HEK293 (cell line): ENCODE data around the gene SERTAD4.

Experiments used
- CTCF ChIA-PET: fragments of 350-600 bp; formaldehyde crosslinking; extraction: SDS; loops from one replicate; lab custom pipeline; 2021; ENCODE audit warnings: antibody characterized with exemption; lab: Yijun Ruan, JAX
- POLR2A ChIA-PET: fragments of 300-600 bp; formaldehyde crosslinking; extraction: SDS; loops from one replicate; lab custom pipeline; 2020; ENCODE audit warnings: antibody characterized with exemption, inconsistent platforms; lab: Yijun Ruan, JAX
- H3K27ac ChIP-seq: fragments of 200-500 bp; sonication (Bioruptor generic); 2 replicates; pipeline ENCODE4 v1.5.1; 2014; ENCODE audit warnings: low read depth, low read length, control low read depth, inconsistent platforms; ENCODE audit errors: extremely low read depth
- H3K36me3 ChIP-seq, 2 experiments: fragments of 200-500 bp in 1 of 2; sonication (Bioruptor generic) in 1 of 2; 1 replicate in 1 of 2; 2 replicates in 1 of 2; pipeline ENCODE4 v1.5.1; 2014 to 2017; ENCODE audit warnings: inconsistent platforms in 2 of 2, low read length in 2 of 2; ENCODE audit not compliant: control insufficient read depth in 2 of 2, insufficient read depth in 1 of 2
- H3K4me1 ChIP-seq: fragments of 200-500 bp; sonication (Bioruptor generic); 2 replicates; pipeline ENCODE4 v1.5.1; 2014; ENCODE audit warnings: mild to moderate bottlenecking, low read length, inconsistent platforms; ENCODE audit not compliant: control insufficient read depth, insufficient read depth
- H3K4me3 ChIP-seq: 2 replicates; pipeline ENCODE4 v1.5.1; 2011; ENCODE audit warnings: low read depth, mild to moderate bottlenecking, control low read depth, low read length, moderate library complexity
- H3K9me3 ChIP-seq: fragments of 200-500 bp; sonication (Bioruptor generic); 2 replicates; pipeline ENCODE4 v1.5.1; 2014; ENCODE audit warnings: low read depth, low read length, inconsistent platforms; ENCODE audit not compliant: control insufficient read depth, insufficient read depth
- FEZF1 ChIP-seq: fragments of 450-650 bp; formaldehyde crosslinking; IDR thresholded peaks from 2 replicates; pipeline ENCODE4 v1.5.1; 2016; ENCODE audit warnings: missing biosample characterization, missing genetic modification characterization
- GFI1B ChIP-seq: fragments of 450-650 bp; formaldehyde crosslinking; IDR thresholded peaks from 2 replicates; pipeline ENCODE4 v1.5.1; 2016; ENCODE audit warnings: missing biosample characterization, missing genetic modification characterization
- HOXD13 ChIP-seq: sonication (generic); formaldehyde crosslinking; IDR thresholded peaks from 2 replicates; pipeline ENCODE4 v1.8.0; 2022; ENCODE audit warnings: missing genetic modification reagents, borderline replicate concordance
- PATZ1 ChIP-seq: fragments of 450-650 bp; formaldehyde crosslinking; IDR thresholded peaks from 2 replicates; pipeline ENCODE4 v1.5.1; 2016; ENCODE audit warnings: missing biosample characterization, missing genetic modification characterization
- PRDM1 ChIP-seq: fragments of 450-650 bp; formaldehyde crosslinking; IDR thresholded peaks from 2 replicates; pipeline ENCODE4; 2016; ENCODE audit warnings: missing biosample characterization, missing genetic modification characterization
- ZBTB17 ChIP-seq: fragments of 450-650 bp; formaldehyde crosslinking; IDR thresholded peaks from 2 replicates; pipeline ENCODE4 v1.5.1; 2016; ENCODE audit warnings: missing biosample characterization, missing genetic modification characterization
- ZFP37 ChIP-seq: fragments of 450-650 bp; formaldehyde crosslinking; IDR thresholded peaks from 2 replicates; pipeline ENCODE4 v1.5.1; 2016; ENCODE audit warnings: missing biosample characterization, missing genetic modification characterization
- ZNF132 ChIP-seq: fragments of 450-650 bp; formaldehyde crosslinking; IDR thresholded peaks from 2 replicates; pipeline ENCODE4 v1.5.1; 2017; ENCODE audit warnings: missing biosample characterization, missing genetic modification characterization, borderline replicate concordance
- ZNF140 ChIP-seq: fragments of 450-650 bp; formaldehyde crosslinking; IDR thresholded peaks from 2 replicates; pipeline ENCODE4 v1.5.1; 2016; ENCODE audit warnings: missing biosample characterization, missing genetic modification characterization
- ZNF341 ChIP-seq: fragments of 450-650 bp; formaldehyde crosslinking; IDR thresholded peaks from 2 replicates; pipeline ENCODE4; 2016; ENCODE audit warnings: low read depth, missing biosample characterization, missing genetic modification characterization
- ZNF37A ChIP-seq: fragments of 450-650 bp; IDR thresholded peaks from 2 replicates; pipeline ENCODE4 v1.5.1; 2018; ENCODE audit warnings: missing biosample characterization, missing genetic modification characterization
- ZNF585B ChIP-seq: fragments of 450-650 bp; formaldehyde crosslinking; IDR thresholded peaks from 2 replicates; pipeline ENCODE4 v1.5.1; 2016; ENCODE audit warnings: missing biosample characterization, missing genetic modification characterization
- ZNF596 ChIP-seq: fragments of 450-650 bp; IDR thresholded peaks from 2 replicates; pipeline ENCODE4 v1.5.0; 2018; ENCODE audit warnings: missing biosample characterization, mild to moderate bottlenecking, missing genetic modification characterization, moderate library complexity
- ZNF600 ChIP-seq: fragments of 450-650 bp; formaldehyde crosslinking; IDR thresholded peaks from 2 replicates; pipeline ENCODE4 v1.5.1; 2016; ENCODE audit warnings: missing biosample characterization, missing genetic modification characterization
- ZNF645 ChIP-seq: fragments of 450-650 bp; formaldehyde crosslinking; IDR thresholded peaks from 2 replicates; pipeline ENCODE4; 2016; ENCODE audit warnings: missing biosample characterization, missing genetic modification characterization
- ZNF654 ChIP-seq: fragments of 450-650 bp; formaldehyde crosslinking; IDR thresholded peaks from 2 replicates; pipeline ENCODE4 v1.5.1; 2016; ENCODE audit warnings: low read depth, missing biosample characterization, missing genetic modification characterization
- ZNF660 ChIP-seq: fragments of 450-650 bp; IDR thresholded peaks from 2 replicates; pipeline ENCODE4 v1.5.1; 2018; ENCODE audit warnings: missing biosample characterization, mild to moderate bottlenecking, missing genetic modification characterization
- ZNF785 ChIP-seq: fragments of 450-650 bp; formaldehyde crosslinking; IDR thresholded peaks from 2 replicates; pipeline ENCODE4 v1.5.1; 2016; ENCODE audit warnings: missing biosample characterization, missing genetic modification characterization
- ZSCAN4 ChIP-seq: fragments of 450-650 bp; formaldehyde crosslinking; IDR thresholded peaks from 2 replicates; pipeline ENCODE4 v1.5.1; 2017; ENCODE audit warnings: missing biosample characterization, missing genetic modification characterization
- ZXDB ChIP-seq: fragments of 450-650 bp; formaldehyde crosslinking; IDR thresholded peaks from 2 replicates; pipeline ENCODE4 v1.5.1; 2016; ENCODE audit warnings: missing biosample characterization, missing genetic modification characterization
- TF ChIP-seq, protein P1 (sequence below): fragments of 450-650 bp; formaldehyde crosslinking; IDR thresholded peaks from 2 replicates; pipeline ENCODE4 v1.5.1; 2016; ENCODE audit warnings: missing biosample characterization, missing genetic modification characterization
- TF ChIP-seq, protein P2 (sequence below): fragments of 450-650 bp; formaldehyde crosslinking; IDR thresholded peaks from 2 replicates; pipeline ENCODE4 v1.5.1; 2016; ENCODE audit warnings: missing biosample characterization, missing genetic modification characterization

SERTAD4 gene

DNA sequence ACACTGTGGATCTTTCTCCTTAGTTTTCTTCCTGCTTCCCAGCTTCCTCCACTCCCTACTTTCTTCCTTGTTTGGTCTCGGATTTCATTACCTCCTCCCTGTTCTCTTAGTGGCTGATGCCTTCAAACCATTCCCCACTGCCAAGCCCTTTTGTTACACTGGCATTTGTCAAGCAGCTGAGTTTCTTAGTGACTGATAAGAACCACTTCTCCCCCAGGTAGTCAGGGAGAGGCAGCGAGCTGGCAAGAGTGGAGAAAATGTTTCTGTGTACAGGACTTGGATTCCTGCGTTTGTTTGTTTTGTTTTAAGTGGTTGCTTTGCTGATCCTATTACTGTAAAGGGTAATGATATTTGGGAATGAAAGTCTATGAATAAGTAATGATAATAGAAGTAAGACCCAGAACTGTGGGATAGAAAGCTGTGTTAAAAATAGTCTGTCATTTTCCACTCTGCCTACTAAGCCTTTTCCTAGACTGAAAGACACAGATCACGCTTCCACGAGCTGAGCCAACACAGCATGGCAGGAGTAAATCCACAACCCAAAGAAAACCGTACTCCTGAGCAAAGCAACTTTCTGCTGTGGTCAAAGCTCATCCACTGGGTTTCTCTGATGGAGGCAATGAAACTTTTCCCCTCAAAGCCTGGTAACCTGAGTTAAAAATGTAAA lies 10.1 kb upstream of the SERTAD4 start (continued):
- TF ChIP-seq HOXD13 (CRISPR knock-in tag) (peak; percentile 87), ZFP37 (tag by site-specific recombination) (no peak), ZNF654 (tag by site-specific recombination) (no peak), ZNF645 (tag by site-specific recombination) (no peak), ZNF37A (tag by site-specific recombination) (no peak), PATZ1 (tag by site-specific recombination) (peak; percentile 28; the same call in 1 of the 2 replicates), ZNF341 (tag by site-specific recombination) (peak; percentile 75), ZXDB (0 out of 2 replicates have a peak, but pooled peaks have one; percentile 19)
- TF ChIP-seq, all 188 proteins: peak for 21

- TF ChIP-seq ZNF341 (tag by site-specific recombination) (peak; percentile 56; the same call in 1 of the 2 replicates), ZSCAN4 (peak; percentile 85), ZNF785 (tag by site-specific recombination) (no peak), GFI1B (tag by site-specific recombination) (no peak), ZNF585B (no peak), PRDM1 (tag by site-specific recombination) (peak; percentile 51; the same call in 1 of the 2 replicates), ZNF140 (no peak), ZNF132 (tag by site-specific recombination) (no peak), ZNF660 (tag by site-specific recombination) (no peak), ZNF600 (no peak), FEZF1 (no peak), ZNF596 (tag by site-specific recombination) (peak; percentile 82), ZBTB17 (tag by site-specific recombination) (peak; percentile 55; the same call in 1 of the 2 replicates)
- TF ChIP-seq, protein P1, sequence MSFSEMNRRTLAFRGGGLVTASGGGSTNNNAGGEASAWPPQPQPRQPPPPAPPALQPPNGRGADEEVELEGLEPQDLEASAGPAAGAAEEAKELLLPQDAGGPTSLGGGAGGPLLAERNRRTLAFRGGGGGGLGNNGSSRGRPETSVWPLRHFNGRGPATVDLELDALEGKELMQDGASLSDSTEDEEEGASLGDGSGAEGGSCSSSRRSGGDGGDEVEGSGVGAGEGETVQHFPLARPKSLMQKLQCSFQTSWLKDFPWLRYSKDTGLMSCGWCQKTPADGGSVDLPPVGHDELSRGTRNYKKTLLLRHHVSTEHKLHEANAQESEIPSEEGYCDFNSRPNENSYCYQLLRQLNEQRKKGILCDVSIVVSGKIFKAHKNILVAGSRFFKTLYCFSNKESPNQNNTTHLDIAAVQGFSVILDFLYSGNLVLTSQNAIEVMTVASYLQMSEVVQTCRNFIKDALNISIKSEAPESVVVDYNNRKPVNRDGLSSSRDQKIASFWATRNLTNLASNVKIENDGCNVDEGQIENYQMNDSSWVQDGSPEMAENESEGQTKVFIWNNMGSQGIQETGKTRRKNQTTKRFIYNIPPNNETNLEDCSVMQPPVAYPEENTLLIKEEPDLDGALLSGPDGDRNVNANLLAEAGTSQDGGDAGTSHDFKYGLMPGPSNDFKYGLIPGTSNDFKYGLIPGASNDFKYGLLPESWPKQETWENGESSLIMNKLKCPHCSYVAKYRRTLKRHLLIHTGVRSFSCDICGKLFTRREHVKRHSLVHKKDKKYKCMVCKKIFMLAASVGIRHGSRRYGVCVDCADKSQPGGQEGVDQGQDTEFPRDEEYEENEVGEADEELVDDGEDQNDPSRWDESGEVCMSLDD, result no peak
- TF ChIP-seq, protein P2, sequence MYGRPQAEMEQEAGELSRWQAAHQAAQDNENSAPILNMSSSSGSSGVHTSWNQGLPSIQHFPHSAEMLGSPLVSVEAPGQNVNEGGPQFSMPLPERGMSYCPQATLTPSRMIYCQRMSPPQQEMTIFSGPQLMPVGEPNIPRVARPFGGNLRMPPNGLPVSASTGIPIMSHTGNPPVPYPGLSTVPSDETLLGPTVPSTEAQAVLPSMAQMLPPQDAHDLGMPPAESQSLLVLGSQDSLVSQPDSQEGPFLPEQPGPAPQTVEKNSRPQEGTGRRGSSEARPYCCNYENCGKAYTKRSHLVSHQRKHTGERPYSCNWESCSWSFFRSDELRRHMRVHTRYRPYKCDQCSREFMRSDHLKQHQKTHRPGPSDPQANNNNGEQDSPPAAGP (tag by site-specific recombination), result no peak
- no peaks in the 10 kb centered on the region for H3K9me3 ChIP-seq
- CTCF ChIA-PET, result interaction anchor here (0.6 to 1.8 kb wide), 3 partner anchors 11 to 658 kb away, joined by 3 to 13 read pairs (median 4); no protein-coding TSS in a partner anchor
- POLR2A ChIA-PET, result interaction anchor here (0.7 to 1.7 kb wide), 4 partner anchors 9 to 77 kb away, joined by 3 to 9 read pairs (median 6); partner anchors contain the start of gene SERTAD4
- H3K27ac ChIP-seq, result no peak overlapping the region; the same call in 1 of the 2 replicates
- H3K4me1 ChIP-seq, result 0 out of 2 replicates have a peak, but pooled peaks cover 5% of the 10 kb centered on the region
- no peak overlapping the region for H3K4me3 ChIP-seq
- no peaks in the 10 kb centered on the region for H3K36me3 ChIP-seq
These were observed 9.2 kb upstream of the SERTAD4 start for GRCh38 chr1:210223226-210223904.
